H9 (cell line): ENCODE data around the gene MITF. TPM values are rescaled to one million over a fixed set of nuclear protein-coding genes. Genes with fewer than 3 reads are reported as not detected.

Experiments
- DNase-seq: peaks from one replicate; pipeline ENCODE4 v3.0.0-alpha.2; 2017
- H2AFZ ChIP-seq: one replicate; pipeline ENCODE4 v1.6.1; 2013; ENCODE audit warnings: mild to moderate bottlenecking, low read length, control low read depth, moderate library complexity
- H2AK5ac ChIP-seq: 2 replicates; pipeline ENCODE4 v1.6.1; 2013; ENCODE audit warnings: low read length, control low read depth, mixed read lengths; ENCODE audit not compliant: insufficient read length
- H2BK120ac ChIP-seq: one replicate; pipeline ENCODE4 v1.6.1; 2013; ENCODE audit warnings: low read depth, mild to moderate bottlenecking, low read length, control low read depth, inconsistent platforms; ENCODE audit not compliant: poor library complexity, severe bottlenecking
- H2BK12ac ChIP-seq: 2 replicates; pipeline ENCODE4 v1.6.1; 2013; ENCODE audit warnings: low read length, control low read depth, mixed read lengths, low read depth; ENCODE audit not compliant: insufficient read length
- H2BK15ac ChIP-seq: 2 replicates; pipeline ENCODE4 v1.6.1; 2013; ENCODE audit warnings: low read depth, low read length, control low read depth
- H2BK20ac ChIP-seq: one replicate; pipeline ENCODE4 v1.6.1; 2013; ENCODE audit warnings: low read depth, mild to moderate bottlenecking, low read length, control low read depth, inconsistent platforms; ENCODE audit not compliant: poor library complexity, severe bottlenecking
- H2BK5ac ChIP-seq: 2 replicates; pipeline ENCODE4 v1.6.1; 2013; ENCODE audit warnings: low read length, control low read depth, mixed read lengths; ENCODE audit not compliant: insufficient read length
- H3K14ac ChIP-seq: 2 replicates; pipeline ENCODE4 v1.6.1; 2013; ENCODE audit warnings: low read length, control low read depth; ENCODE audit not compliant: insufficient read depth
- H3K18ac ChIP-seq: 2 replicates; pipeline ENCODE4 v1.6.1; 2013; ENCODE audit warnings: low read depth, mild to moderate bottlenecking, mixed read lengths, low read length, control low read depth; ENCODE audit not compliant: insufficient read length
- H3K23ac ChIP-seq: 2 replicates; pipeline ENCODE4 v1.6.1; 2013; ENCODE audit warnings: low read length, control low read depth, mixed read lengths, low read depth; ENCODE audit not compliant: insufficient read length
- H3K23me2 ChIP-seq: 2 replicates; pipeline ENCODE4 v1.6.1; 2013; ENCODE audit warnings: low read depth, mild to moderate bottlenecking, mixed read lengths, low read length, control low read depth; ENCODE audit not compliant: insufficient read length, poor library complexity, severe bottlenecking
- H3K27ac ChIP-seq: 2 replicates; pipeline ENCODE4 v1.5.1; 2013; ENCODE audit warnings: low read length, control low read depth, mixed read lengths, low read depth; ENCODE audit not compliant: insufficient read length
- H3K27me3 ChIP-seq: 2 replicates; pipeline ENCODE4 v1.6.1; 2013; ENCODE audit warnings: low read length, control low read depth, inconsistent platforms; ENCODE audit not compliant: insufficient read depth
- H3K4ac ChIP-seq: 2 replicates; pipeline ENCODE4 v1.6.1; 2013; ENCODE audit warnings: low read depth, mild to moderate bottlenecking, control low read depth, inconsistent platforms, low read length, moderate library complexity
- H3K4me1 ChIP-seq: 2 replicates; pipeline ENCODE4 v1.6.1; 2013; ENCODE audit warnings: low read length, control low read depth, inconsistent platforms; ENCODE audit not compliant: insufficient read depth
- H3K4me2 ChIP-seq: 2 replicates; pipeline ENCODE4 v1.6.1; 2013; ENCODE audit warnings: low read length, control low read depth, mixed read lengths; ENCODE audit not compliant: insufficient read length, insufficient read depth
- H3K56ac ChIP-seq: 2 replicates; pipeline ENCODE4 v1.6.1; 2013; ENCODE audit warnings: low read depth, mild to moderate bottlenecking, mixed read lengths, low read length, control low read depth; ENCODE audit not compliant: insufficient read length
- H3K79me1 ChIP-seq: 2 replicates; pipeline ENCODE4 v1.6.1; 2013; ENCODE audit warnings: low read depth, mild to moderate bottlenecking, moderate library complexity, low read length, control low read depth, inconsistent platforms; ENCODE audit not compliant: insufficient read depth, poor library complexity, severe bottlenecking
- H3K79me2 ChIP-seq: 2 replicates; pipeline ENCODE4 v1.6.1; 2013; ENCODE audit warnings: low read length, control low read depth, inconsistent platforms; ENCODE audit not compliant: insufficient read depth
- H3K9ac ChIP-seq: 2 replicates; pipeline ENCODE4 v1.6.1; 2013; ENCODE audit warnings: low read length, control low read depth, mixed read lengths; ENCODE audit not compliant: insufficient read length; ENCODE audit errors: extremely low read depth
- H3K9me3 ChIP-seq: one replicate; pipeline ENCODE4 v1.6.1; 2013; ENCODE audit warnings: low read depth, low read length, inconsistent platforms; ENCODE audit not compliant: control insufficient read depth
- H3T11ph ChIP-seq: one replicate; pipeline ENCODE4 v1.6.1; 2013; ENCODE audit warnings: mild to moderate bottlenecking, low read length, control low read depth, inconsistent platforms
- H4K20me1 ChIP-seq: one replicate; pipeline ENCODE4 v1.6.1; 2013; ENCODE audit not compliant: control insufficient read depth, insufficient read length, insufficient read depth
- H4K5ac ChIP-seq: 2 replicates; pipeline ENCODE4 v1.6.1; 2013; ENCODE audit warnings: low read depth, mild to moderate bottlenecking, mixed read lengths, low read length, control low read depth; ENCODE audit not compliant: insufficient read length
- H4K8ac ChIP-seq: replicated peaks from 2 replicates; pipeline ENCODE4 v1.6.1; 2013; ENCODE audit warnings: low read length, control low read depth, mixed read lengths, low read depth; ENCODE audit not compliant: insufficient read length
- H4K91ac ChIP-seq: 2 replicates; pipeline ENCODE4 v1.6.1; 2013; ENCODE audit warnings: low read depth, mild to moderate bottlenecking, moderate library complexity, mixed read lengths, low read length, control low read depth; ENCODE audit not compliant: insufficient read length
- H3K27ac Mint-ChIP-seq, 3 experiments: 2 replicates in 2 of 3; 3 replicates in 1 of 3; pipeline ENCODE4 v1.8.0; 2020 to 2021; ENCODE audit warnings: mixed read lengths in 3 of 3, mild to moderate bottlenecking in 1 of 3, moderate library complexity in 1 of 3
- H3K27me3 Mint-ChIP-seq: 2 replicates; pipeline ENCODE4 v1.8.0; 2021; ENCODE audit warnings: low read depth, mild to moderate bottlenecking, moderate library complexity, mixed read lengths
- H3K36me3 Mint-ChIP-seq, 3 experiments: 2 replicates in 2 of 3; 3 replicates in 1 of 3; pipeline ENCODE4 v1.8.0; 2020 to 2021; ENCODE audit warnings: low read depth in 3 of 3, mixed read lengths in 3 of 3; ENCODE audit not compliant: insufficient read depth in 1 of 3
- H3K4me1 Mint-ChIP-seq, 2 experiments: 2 replicates each; pipeline ENCODE4 v1.8.0; 2020; ENCODE audit warnings: mixed read lengths in 2 of 2
- H3K4me3 Mint-ChIP-seq, 2 experiments: 2 replicates in 1 of 2; 3 replicates in 1 of 2; pipeline ENCODE4 v1.8.0; 2020 to 2021; ENCODE audit warnings: mild to moderate bottlenecking in 2 of 2, mixed read lengths in 2 of 2, moderate library complexity in 1 of 2
- H3K9me3 Mint-ChIP-seq, 2 experiments: 2 replicates in 1 of 2; 3 replicates in 1 of 2; pipeline ENCODE4 v1.8.0; 2020; ENCODE audit warnings: mild to moderate bottlenecking in 2 of 2, mixed read lengths in 2 of 2, moderate library complexity in 1 of 2
- WGBS: extraction: QIAGEN DNeasy Blood & Tissue Kit; methylation state at CpG from one replicate; pipeline ENCODE4 v1.1.7; 2013; ENCODE audit warnings: missing lambda C conversion rate, low lambda C conversion rate, mixed read lengths; ENCODE audit not compliant: insufficient read length; ENCODE audit errors: extremely low coverage; 5-methylcytosine and 5-hydroxymethylcytosine counted together
- total RNA-seq: library from RNA; stranded (reverse); gene quantifications from 2 replicates; pipeline ENCODE4 v1.2.1, GENCODE V29; 2021
- TF ChIP-seq, protein P1 (sequence below): fragments of 200-600 bp; sonication (generic); conservative IDR thresholded peaks from 3 replicates; pipeline ENCODE4 v1.8.0; 2021; ENCODE audit warnings: antibody characterized with exemption, mild to moderate bottlenecking

Gene MITF
- total RNA-seq, 1 experiment from 2014 or later, result 0.81 TPM

DNA sequence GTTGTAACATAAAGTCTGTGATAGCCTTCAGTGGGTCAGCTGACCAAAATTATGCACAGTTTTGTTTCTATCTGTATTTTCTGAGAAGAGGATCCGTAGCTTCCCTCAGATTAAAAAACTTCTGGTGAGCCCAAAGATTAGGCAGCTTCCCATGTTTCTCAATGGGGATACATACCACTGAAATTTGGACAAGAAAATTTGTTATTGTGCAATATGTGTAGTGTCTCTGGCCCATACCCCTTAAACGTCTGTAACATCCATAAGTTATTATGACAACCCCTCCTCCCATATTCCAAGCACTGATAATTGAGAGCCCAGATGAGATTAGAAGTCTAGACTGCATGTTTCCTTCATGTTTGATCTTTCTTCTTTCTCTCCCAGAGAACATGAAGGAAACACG, 1.9 kb upstream of the MITF start:
- DNase-seq, result no peak
- Mint-ChIP-seq H3K27ac (no peak overlapping the region), H3K4me1 (peaks cover 14% of the 10 kb centered on the region in 2 experiments), H3K36me3 (no peaks in the 10 kb centered on the region), H3K4me3 (no peak overlapping the region), H3K27me3 (peaks cover 72% of the 10 kb centered on the region), H3K9me3 (no peaks in the 10 kb centered on the region; a peak in 1 of 5 replicates)
- H3T11ph ChIP-seq, result no peak overlapping the region
- no peak overlapping the region for H4K91ac ChIP-seq
- H3K4me2 ChIP-seq, result no peak overlapping the region
- H2BK20ac ChIP-seq, result no peak overlapping the region
- H3K9ac ChIP-seq, result no peak overlapping the region
- peaks cover 7% of the 10 kb centered on the region for H3K23me2 ChIP-seq
- H2BK15ac ChIP-seq, result no peak overlapping the region
- no peak overlapping the region for H2AFZ ChIP-seq
- WGBS, result no CpG with 5 or more reads among the region's 3 CpGs
- H3K79me1 ChIP-seq, result no peaks in the 10 kb centered on the region
- no peaks in the 10 kb centered on the region for H4K20me1 ChIP-seq
- no peak overlapping the region for H2AK5ac ChIP-seq
- TF ChIP-seq, protein P1, sequence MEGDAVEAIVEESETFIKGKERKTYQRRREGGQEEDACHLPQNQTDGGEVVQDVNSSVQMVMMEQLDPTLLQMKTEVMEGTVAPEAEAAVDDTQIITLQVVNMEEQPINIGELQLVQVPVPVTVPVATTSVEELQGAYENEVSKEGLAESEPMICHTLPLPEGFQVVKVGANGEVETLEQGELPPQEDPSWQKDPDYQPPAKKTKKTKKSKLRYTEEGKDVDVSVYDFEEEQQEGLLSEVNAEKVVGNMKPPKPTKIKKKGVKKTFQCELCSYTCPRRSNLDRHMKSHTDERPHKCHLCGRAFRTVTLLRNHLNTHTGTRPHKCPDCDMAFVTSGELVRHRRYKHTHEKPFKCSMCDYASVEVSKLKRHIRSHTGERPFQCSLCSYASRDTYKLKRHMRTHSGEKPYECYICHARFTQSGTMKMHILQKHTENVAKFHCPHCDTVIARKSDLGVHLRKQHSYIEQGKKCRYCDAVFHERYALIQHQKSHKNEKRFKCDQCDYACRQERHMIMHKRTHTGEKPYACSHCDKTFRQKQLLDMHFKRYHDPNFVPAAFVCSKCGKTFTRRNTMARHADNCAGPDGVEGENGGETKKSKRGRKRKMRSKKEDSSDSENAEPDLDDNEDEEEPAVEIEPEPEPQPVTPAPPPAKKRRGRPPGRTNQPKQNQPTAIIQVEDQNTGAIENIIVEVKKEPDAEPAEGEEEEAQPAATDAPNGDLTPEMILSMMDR, result no peak
- no peak overlapping the region for H3K18ac ChIP-seq
- no peak overlapping the region for H3K56ac ChIP-seq
- no peak overlapping the region for H2BK12ac ChIP-seq
- peaks cover 5% of the 10 kb centered on the region; the same call in 1 of the 2 replicates for H3K27me3 ChIP-seq
- no peak overlapping the region for H4K5ac ChIP-seq
- no peaks in the 10 kb centered on the region for H3K4me1 ChIP-seq
- no peaks in the 10 kb centered on the region for H3K9me3 ChIP-seq
- no peak overlapping the region for H3K27ac ChIP-seq
- no peak overlapping the region for H2BK5ac ChIP-seq
- no peak overlapping the region for H2BK120ac ChIP-seq
- no peak overlapping the region for H3K14ac ChIP-seq
- no peak overlapping the region for H3K23ac ChIP-seq
- no peaks in the 10 kb centered on the region for H3K79me2 ChIP-seq
- H4K8ac ChIP-seq, result no peak overlapping the region
- H3K4ac ChIP-seq, result no peak overlapping the region
